SU-DHL-6 (cell line): ENCODE results near the gene GCNT2.

Experiments used
- H2AFZ ChIP-seq: fragments of 200-600 bp; sonication (generic); 2 replicates; pipeline ENCODE4 v1.6.1; 2014; ENCODE audit warnings: low read depth, mild to moderate bottlenecking, moderate library complexity, mixed read lengths, antibody characterized with exemption, low read length; ENCODE audit not compliant: severe bottlenecking
- H3F3A ChIP-seq: fragments of 200-600 bp; shearing (Covaris generic); 2 replicates; pipeline ENCODE4 v1.6.0; 2016; ENCODE audit warnings: antibody characterized with exemption, mild to moderate bottlenecking; ENCODE audit not compliant: insufficient read depth
- H3K27ac ChIP-seq: fragments of 200-600 bp; sonication (generic); 2 replicates; pipeline ENCODE4 v1.5.1; 2016; ENCODE audit warnings: low read depth, mild to moderate bottlenecking, low read length, moderate library complexity, mixed read lengths
- H3K27me3 ChIP-seq: fragments of 200-600 bp; sonication (generic), shearing (Covaris generic); 2 replicates; pipeline ENCODE4 v1.6.0; 2014; ENCODE audit warnings: mild to moderate bottlenecking, low read length
- H3K36me3 ChIP-seq: fragments of 200-600 bp; sonication (generic); 2 replicates; pipeline ENCODE4 v1.6.1; 2014; ENCODE audit warnings: mild to moderate bottlenecking, low read length, mixed read lengths
- H3K4me2 ChIP-seq: fragments of 300-600, 200-600 bp; shearing (Covaris generic), sonication (generic); 2 replicates; pipeline ENCODE4 v1.6.0; 2014; ENCODE audit warnings: low read length, low read depth, mild to moderate bottlenecking; ENCODE audit not compliant: poor library complexity, severe bottlenecking
- H3K4me3 ChIP-seq: fragments of 200-600 bp; sonication (generic); 2 replicates; pipeline ENCODE4 v1.5.1; 2014; ENCODE audit warnings: antibody characterized with exemption, low read length, mild to moderate bottlenecking, mixed read lengths; ENCODE audit not compliant: insufficient read depth, poor library complexity, severe bottlenecking
- H3K79me2 ChIP-seq: fragments of 200-600 bp; sonication (generic); 2 replicates; pipeline ENCODE4 v1.6.1; 2014; ENCODE audit warnings: mild to moderate bottlenecking, low read length, moderate library complexity; ENCODE audit not compliant: insufficient read depth
- H3K9ac ChIP-seq: fragments of 200-600 bp; sonication (generic); 2 replicates; pipeline ENCODE4 v1.7.0; 2014; ENCODE audit warnings: mild to moderate bottlenecking, low read length
- H3K9me2 ChIP-seq: fragments of 200-600 bp; sonication (generic); replicated peaks from 2 replicates; pipeline ENCODE4 v1.6.1; 2014; ENCODE audit warnings: low read length; ENCODE audit not compliant: insufficient read depth
- H3K9me3 ChIP-seq: fragments of 200-600 bp; sonication (generic); 2 replicates; pipeline ENCODE4 v1.6.1; 2014; ENCODE audit warnings: low read length, mixed read lengths; ENCODE audit not compliant: insufficient read depth
- H4K20me1 ChIP-seq: fragments of 200-600 bp; sonication (generic); 2 replicates; pipeline ENCODE4 v1.6.1; 2014; ENCODE audit warnings: low read depth, mild to moderate bottlenecking, antibody characterized with exemption, low read length, moderate library complexity, mixed read lengths
- CTCF ChIP-seq: fragments of 200-600 bp; sonication (generic); IDR thresholded peaks from one replicate; pipeline ENCODE4 v1.5.1; 2017; ENCODE audit warnings: antibody characterized with exemption, mild to moderate bottlenecking, low read length, moderate library complexity; ENCODE audit not compliant: insufficient read depth, poor library complexity, severe bottlenecking
- EZH2phosphoT487 ChIP-seq: fragments of 200-600 bp; sonication (generic), shearing (Covaris generic); conservative IDR thresholded peaks from 2 replicates; pipeline ENCODE4 v1.6.1; 2018; ENCODE audit warnings: mild to moderate bottlenecking, antibody characterized with exemption, low read length, moderate library complexity, mixed read lengths

The GCNT2 gene

GRCh38 chr6:10564975-10565673, 44.0 kb downstream of the GCNT2 start:
- H3K27me3 ChIP-seq = no peaks in the 10 kb centered on the region
- TF ChIP-seq EZH2phosphoT487 = no peak
- TF ChIP-seq CTCF = no peak
- no peaks in the 10 kb centered on the region for H3K9me3 ChIP-seq
- no peaks in the 10 kb centered on the region for H3F3A ChIP-seq
- no peak overlapping the region for H2AFZ ChIP-seq
- no peaks in the 10 kb centered on the region for H3K9me2 ChIP-seq
- no peak overlapping the region for H3K4me2 ChIP-seq
- no peaks in the 10 kb centered on the region for H3K36me3 ChIP-seq
- no peak overlapping the region for H3K9ac ChIP-seq
- H3K27ac ChIP-seq = no peak overlapping the region
- H3K4me3 ChIP-seq = no peak overlapping the region
- H3K79me2 ChIP-seq = peaks cover 30% of the 10 kb centered on the region
- no peaks in the 10 kb centered on the region for H4K20me1 ChIP-seq

- Histone ChIP-seq H3K4me3 (no peak overlapping the region), H2AFZ (no peak overlapping the region), H3F3A (no peaks in the 10 kb centered on the region), H3K79me2 (peaks cover 27% of the 10 kb centered on the region), H3K36me3 (no peaks in the 10 kb centered on the region), H3K27ac (no peak overlapping the region), H3K27me3 (no peaks in the 10 kb centered on the region), H4K20me1 (no peaks in the 10 kb centered on the region), H3K9me3 (no peaks in the 10 kb centered on the region), H3K9ac (no peak overlapping the region), H3K4me2 (no peak overlapping the region), H3K9me2 (no peaks in the 10 kb centered on the region)
- TF ChIP-seq CTCF (no peak), EZH2phosphoT487 (no peak)
Measured at GRCh38 chr6:10565913-10566312, 44.8 kb downstream of the GCNT2 start.

GRCh38 chr6:10567256-10568026, 46.3 kb downstream of the GCNT2 start:
- H3K27ac ChIP-seq = no peak overlapping the region
- H4K20me1 ChIP-seq = no peaks in the 10 kb centered on the region
- no peaks in the 10 kb centered on the region for H3F3A ChIP-seq
- H3K9ac ChIP-seq = no peak overlapping the region
- no peaks in the 10 kb centered on the region for H3K9me3 ChIP-seq
- no peaks in the 10 kb centered on the region for H3K27me3 ChIP-seq
- no peak overlapping the region for H3K4me2 ChIP-seq
- H3K36me3 ChIP-seq = no peaks in the 10 kb centered on the region
- H3K4me3 ChIP-seq = no peak overlapping the region
- peaks cover 19% of the 10 kb centered on the region for H3K79me2 ChIP-seq
- no peaks in the 10 kb centered on the region for H3K9me2 ChIP-seq
- H2AFZ ChIP-seq = no peak overlapping the region
- no peak for TF ChIP-seq EZH2phosphoT487
- TF ChIP-seq CTCF = no peak
